PC-9 (cell line): ENCODE results near the gene RAE1. TPM values are rescaled to one million over a fixed set of nuclear protein-coding genes. Genes with fewer than 3 reads are reported as not detected.

Experiments used
- BruUV-seq: library from RNA; stranded (reverse); fragments of 400-500 nt; replicated peaks from 2 replicates; lab custom pipeline; 2021; lab: Mats Ljungman, UMichigan
- CTCF ChIA-PET: fragments of 300-600 bp; sonication (Branson Sonifier 250); formaldehyde crosslinking; loops from one replicate; lab custom pipeline; 2022; ENCODE audit warnings: antibody characterized with exemption; lab: Charles Lee
- POLR2A ChIA-PET: fragments of 300-600 bp; sonication (Branson Sonifier 250); formaldehyde crosslinking; loops from one replicate; lab custom pipeline; 2022; ENCODE audit warnings: antibody characterized with exemption; ENCODE audit not compliant: unreplicated experiment; lab: Charles Lee
- DNase-seq, 2 experiments: peaks; one replicate each; pipeline versions ENCODE4 v3.0.0 to v3.0.0-alpha.2; 2015 to 2022; ENCODE audit warnings: mixed read lengths in 1 of 2
- H2AFZ ChIP-seq: fragments of 200-600 bp; sonication (generic); 2 replicates; pipeline ENCODE4 v1.8.1; 2017; ENCODE audit warnings: antibody characterized with exemption
- H3F3A ChIP-seq: fragments of 200-600 bp; sonication (generic); 2 replicates; pipeline ENCODE4 v1.8.1; 2017; ENCODE audit warnings: antibody characterized with exemption, mild to moderate bottlenecking, low read depth; ENCODE audit not compliant: insufficient read depth
- H3K27ac ChIP-seq: fragments of 200-600 bp; sonication (generic); 2 replicates; pipeline ENCODE4 v1.6.1; 2016; ENCODE audit warnings: mixed run types
- H3K27me3 ChIP-seq: fragments of 200-600 bp; sonication (generic); 2 replicates; pipeline ENCODE4 v1.6.1; 2016; ENCODE audit warnings: low read depth, mixed run types; ENCODE audit not compliant: insufficient read depth
- H3K36me3 ChIP-seq: fragments of 200-600 bp; sonication (generic); 2 replicates; pipeline ENCODE4 v1.6.1; 2016; ENCODE audit warnings: low read depth, mixed run types
- H3K4me1 ChIP-seq: fragments of 200-600 bp; sonication (generic); replicated peaks from 2 replicates; pipeline ENCODE4 v1.6.1; 2016; ENCODE audit warnings: mixed run types; ENCODE audit not compliant: insufficient read depth
- H3K4me2 ChIP-seq: fragments of 200-600 bp; sonication (generic); 2 replicates; pipeline ENCODE4 v1.6.1; 2017; ENCODE audit warnings: mixed run types
- H3K4me3 ChIP-seq: fragments of 200-600 bp; sonication (generic); 2 replicates; pipeline ENCODE4 v1.6.1; 2016; ENCODE audit warnings: mixed run types
- H3K79me2 ChIP-seq: fragments of 200-600 bp; sonication (generic); 2 replicates; pipeline ENCODE4 v1.6.1; 2017; ENCODE audit warnings: low read depth, mixed run types
- H3K9me2 ChIP-seq: fragments of 200-600 bp; sonication (generic); 2 replicates; pipeline ENCODE4 v1.8.1; 2017; ENCODE audit warnings: mild to moderate bottlenecking; ENCODE audit not compliant: insufficient read depth
- H3K9me3 ChIP-seq: fragments of 200-600 bp; sonication (generic); 2 replicates; pipeline ENCODE4 v1.8.1; 2016; ENCODE audit warnings: low read depth; ENCODE audit not compliant: insufficient read depth
- H4K20me1 ChIP-seq: fragments of 200-600 bp; sonication (generic); 2 replicates; pipeline ENCODE4 v1.8.1; 2017; ENCODE audit not compliant: insufficient read depth
- CTCF ChIP-seq: fragments of 200-600 bp; sonication (generic); conservative IDR thresholded peaks from 2 replicates; pipeline ENCODE4 v1.6.1; 2017; ENCODE audit warnings: mixed run types, antibody characterized with exemption, mild to moderate bottlenecking, moderate library complexity
- EZH2 ChIP-seq: fragments of 200-600 bp; sonication (generic); IDR thresholded peaks from 2 replicates; pipeline ENCODE4 v1.8.0; 2017; ENCODE audit warnings: antibody characterized with exemption, low read depth
- intact Hi-C: fragments of 100-400 bp; cut with micrococcal nuclease; formaldehyde crosslinking; loops from one replicate; pipeline ENCODE4 v1.10.0; 2022; ENCODE audit not compliant: unreplicated experiment
- total RNA-seq: library from RNA; stranded (reverse); gene quantifications from 2 replicates; pipeline ENCODE4 v1.2.3, GENCODE V29; 2021

RAE1 gene
- total RNA-seq, 1 experiment from 2014 or later: 38.4 TPM

- Histone ChIP-seq H3K4me2 (no peak overlapping the region), H3K9me2 (no peaks in the 10 kb centered on the region), H3K4me1 (no peaks in the 10 kb centered on the region), H4K20me1 (peaks cover 14% of the 10 kb centered on the region), H3K27me3 (no peaks in the 10 kb centered on the region), H3F3A (peaks cover 27% of the 10 kb centered on the region), H3K4me3 (no peak overlapping the region), H2AFZ (no peak overlapping the region), H3K9me3 (no peaks in the 10 kb centered on the region), H3K79me2 (no peaks in the 10 kb centered on the region), H3K36me3 (peaks cover 44% of the 10 kb centered on the region), H3K27ac (no peak overlapping the region)
- intact Hi-C loops: no loop called here
- no peak for DNase-seq
- POLR2A ChIA-PET: no interaction called here
- no peak for TF ChIP-seq EZH2
- TF ChIP-seq CTCF: no peak
- BruUV-seq: no TSS peak
- CTCF ChIA-PET: interaction anchor here (0.6 kb wide), 2 partner anchors 119 to 734 kb away, joined by 8 to 9 read pairs; no protein-coding TSS in a partner anchor
These were observed 24.0 kb downstream of the RAE1 start for GRCh38 chr20:57374931-57375651.

- TF ChIP-seq CTCF (no peak), EZH2 (no peak)
- no peaks in the 10 kb centered on the region for H3K9me3 ChIP-seq
- intact Hi-C loops: no loop called here
- H3K4me2 ChIP-seq: no peak overlapping the region
- no peak overlapping the region for H2AFZ ChIP-seq
- no peaks in the 10 kb centered on the region for H3K27me3 ChIP-seq
- DNase-seq: no peak
- H3K4me1 ChIP-seq: no peaks in the 10 kb centered on the region
- CTCF ChIA-PET: interaction anchor here (0.6 kb wide), 2 partner anchors 118 to 222 kb away, joined by 4 to 9 read pairs; no protein-coding TSS in a partner anchor
- H3K4me3 ChIP-seq: no peak overlapping the region
- H3K79me2 ChIP-seq: no peaks in the 10 kb centered on the region
- POLR2A ChIA-PET: no interaction called here
- no TSS peak for BruUV-seq
- no peak overlapping the region for H3K27ac ChIP-seq
- peaks cover 15% of the 10 kb centered on the region for H4K20me1 ChIP-seq
- peaks cover 40% of the 10 kb centered on the region for H3K36me3 ChIP-seq
- H3F3A ChIP-seq: peaks cover 32% of the 10 kb centered on the region
- no peaks in the 10 kb centered on the region for H3K9me2 ChIP-seq
These were observed 24.7 kb downstream of the RAE1 start for GRCh38 chr20:57375652-57376230.

GRCh38 chr20:57377350-57377749 lies 26.3 kb downstream of the RAE1 start:
- no peaks in the 10 kb centered on the region for H3K27me3 ChIP-seq
- no peak overlapping the region for H3K4me3 ChIP-seq
- H3K4me2 ChIP-seq: no peak overlapping the region
- intact Hi-C loops: no loop called here
- POLR2A ChIA-PET: no interaction called here
- no peak overlapping the region for H2AFZ ChIP-seq
- CTCF ChIA-PET: no interaction called here
- TF ChIP-seq EZH2: no peak
- no peak for TF ChIP-seq CTCF
- no peaks in the 10 kb centered on the region for H3K9me3 ChIP-seq
- H3K27ac ChIP-seq: no peak overlapping the region
- H4K20me1 ChIP-seq: peaks cover 15% of the 10 kb centered on the region
- no peaks in the 10 kb centered on the region for H3K79me2 ChIP-seq
- H3F3A ChIP-seq: peaks cover 34% of the 10 kb centered on the region
- no TSS peak for BruUV-seq
- DNase-seq: no peak
- no peaks in the 10 kb centered on the region for H3K4me1 ChIP-seq
- H3K9me2 ChIP-seq: no peaks in the 10 kb centered on the region
- H3K36me3 ChIP-seq: peaks cover 33% of the 10 kb centered on the region
